ENCODE results near the gene RALGAPA2.
A peak's percentile ranks its signal among the peaks of the same experiment; 100 is the strongest.
"Not testable (repeated sequence)": the region's sequence is repeated elsewhere in the genome, so short reads cannot be mapped to it uniquely, and the experiment has no call there.

Gene RALGAPA2

DNA sequence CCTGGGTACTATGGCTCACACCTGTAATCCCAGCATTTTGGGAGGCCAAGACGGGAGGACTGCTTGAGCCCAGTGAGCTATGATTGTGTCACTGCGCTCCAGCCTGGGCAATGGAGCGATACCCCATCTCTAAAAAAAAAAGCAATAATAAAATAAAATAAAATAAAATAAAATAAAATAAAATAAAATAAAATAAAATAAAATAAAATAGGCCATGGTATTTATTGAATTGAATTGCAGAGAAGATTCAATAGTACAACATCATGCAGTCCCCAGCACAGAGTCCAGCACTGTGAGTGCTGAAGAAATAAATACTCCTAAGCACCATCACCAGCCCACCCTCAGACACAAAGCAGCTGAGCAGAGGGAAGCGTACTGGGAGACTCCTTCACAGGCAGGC, 144.7 kb downstream of the RALGAPA2 start:
- DNase-seq: no peak

DNA sequence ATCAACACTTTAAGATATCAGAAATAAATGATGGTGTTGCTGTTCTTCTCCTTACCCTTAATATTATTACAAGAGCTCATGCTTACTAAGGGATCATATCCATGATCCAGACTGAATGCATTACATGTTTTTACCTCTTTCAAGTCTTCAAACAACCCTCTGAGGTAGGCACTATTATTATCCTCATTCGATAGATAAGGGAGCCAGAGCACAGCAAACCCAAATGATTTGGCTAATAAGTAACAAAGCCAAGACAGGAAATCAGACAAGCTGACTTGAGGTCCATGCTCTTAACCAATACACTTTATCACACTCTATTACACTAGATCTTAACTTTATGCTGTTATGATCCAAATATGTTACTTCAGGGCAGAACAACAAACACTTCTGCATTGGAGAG, 145.9 kb downstream of the RALGAPA2 start:
- no peak for DNase-seq

DNA sequence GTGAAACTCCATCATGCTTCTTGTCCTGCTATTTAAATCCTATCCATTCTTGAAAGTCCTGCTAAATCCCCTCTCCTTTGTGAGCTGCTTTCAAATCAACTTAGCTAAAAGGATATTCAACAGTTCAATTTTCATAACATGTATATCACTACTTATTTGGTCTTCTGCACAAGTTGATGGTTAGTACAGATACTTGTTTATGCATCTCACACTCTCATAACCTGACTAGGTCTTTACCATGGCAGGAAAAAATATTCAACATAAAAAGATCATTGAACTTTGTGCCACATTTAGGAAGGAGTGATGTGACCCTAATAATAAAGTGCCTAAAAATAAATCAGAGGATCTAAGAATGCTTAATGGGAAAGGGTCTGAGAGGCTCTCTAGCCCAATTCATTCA, 148.2 kb downstream of the RALGAPA2 start:
- DNase-seq: no peak

DNA sequence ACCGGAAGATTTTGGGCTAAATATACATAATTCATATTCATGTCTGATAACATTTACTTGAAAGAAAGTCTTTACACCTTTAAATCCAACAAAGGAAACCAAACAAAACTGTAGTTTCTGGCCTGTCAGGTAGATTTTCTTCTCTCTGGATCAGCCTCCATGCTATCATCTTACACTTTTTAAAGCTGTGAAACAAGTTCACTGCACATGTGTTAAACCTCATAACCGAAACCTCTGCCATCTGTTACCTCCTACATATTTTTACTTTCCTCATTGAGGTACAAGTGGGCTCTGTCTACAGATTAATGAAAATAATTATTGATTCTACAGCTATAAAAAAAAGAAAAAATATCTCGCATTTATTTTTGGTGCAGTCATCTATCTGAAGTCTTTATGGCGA, 149.9 kb downstream of the RALGAPA2 start:
- no peak for DNase-seq

DNA sequence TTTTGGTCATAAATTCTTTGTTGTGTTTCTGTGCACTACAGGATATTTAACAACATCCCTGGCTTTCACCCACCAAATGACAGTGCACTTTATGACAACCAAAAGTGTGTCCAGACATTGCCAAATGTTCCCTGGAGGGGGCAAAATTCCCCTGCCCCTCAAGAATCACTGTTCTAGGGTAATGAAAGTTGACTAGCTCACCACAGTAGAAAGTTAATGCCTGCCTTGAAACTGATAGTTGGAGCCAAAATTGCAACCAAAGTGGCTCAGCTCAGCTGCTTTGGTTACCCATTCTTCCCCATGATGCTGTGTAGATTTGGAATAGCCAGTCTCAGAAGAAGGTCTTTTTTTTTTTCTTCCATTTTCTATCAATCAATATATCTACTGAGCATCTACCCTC, 150.6 kb downstream of the RALGAPA2 start:
- no peak for DNase-seq

DNA sequence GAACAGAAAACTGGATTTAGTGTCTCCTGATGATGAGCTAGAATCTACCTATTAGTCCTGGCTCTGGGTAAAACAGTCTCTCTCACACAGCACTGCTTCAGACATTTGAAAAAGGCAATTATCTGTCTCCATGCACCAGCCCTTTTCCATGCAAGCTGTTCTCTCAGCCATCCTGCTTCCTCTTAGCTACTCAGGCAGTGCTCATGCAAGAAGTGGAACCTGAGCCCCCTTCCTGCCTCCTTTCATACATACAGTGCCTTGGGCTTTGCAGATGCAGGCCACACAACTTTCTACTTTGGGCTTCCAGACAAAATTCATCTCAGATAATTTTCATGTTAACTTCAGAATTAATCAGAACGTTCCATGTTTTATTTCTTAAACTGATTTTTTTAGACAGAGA, 151.3 kb downstream of the RALGAPA2 start:
- DNase-seq: no peak

DNA sequence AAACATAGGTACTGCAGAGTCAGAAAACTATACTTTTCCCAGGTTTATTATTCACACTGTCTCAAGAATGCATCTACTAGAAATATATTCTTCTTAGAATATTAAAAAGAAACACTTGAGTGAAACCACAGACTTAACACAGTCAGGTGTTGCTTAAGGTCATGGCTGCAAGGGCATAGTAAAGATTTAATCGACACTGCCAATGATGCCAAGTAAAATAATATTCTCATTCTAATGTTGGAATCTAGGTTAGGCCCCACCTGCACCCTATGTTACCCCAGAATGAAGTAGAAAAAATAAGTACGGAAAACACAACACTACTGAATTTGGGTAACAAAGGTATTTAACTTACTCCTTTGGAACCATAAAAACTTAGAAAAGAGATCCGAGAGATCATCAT, 155.0 kb downstream of the RALGAPA2 start:
- DNase-seq: no peak

DNA sequence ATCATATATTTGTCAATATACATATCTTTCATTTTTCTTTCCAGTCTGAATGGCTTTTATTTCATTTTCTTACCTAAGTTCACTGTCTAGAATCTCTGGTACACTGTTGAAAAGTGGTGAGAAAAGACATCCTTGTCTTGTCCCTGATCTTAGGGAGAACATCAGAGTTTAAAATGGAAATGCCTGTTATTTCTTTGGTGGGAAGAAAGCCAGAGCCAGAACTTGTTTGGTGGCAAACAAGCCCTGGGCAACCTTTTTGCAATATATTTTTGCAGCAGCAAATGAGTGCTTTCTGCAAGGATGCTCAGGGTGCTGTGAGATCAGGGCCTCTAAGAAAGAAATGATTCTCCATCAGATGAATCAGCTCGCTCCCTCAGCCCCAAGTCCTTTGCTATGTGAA, 156.6 kb downstream of the RALGAPA2 start:
- DNase-seq: no peak

DNA sequence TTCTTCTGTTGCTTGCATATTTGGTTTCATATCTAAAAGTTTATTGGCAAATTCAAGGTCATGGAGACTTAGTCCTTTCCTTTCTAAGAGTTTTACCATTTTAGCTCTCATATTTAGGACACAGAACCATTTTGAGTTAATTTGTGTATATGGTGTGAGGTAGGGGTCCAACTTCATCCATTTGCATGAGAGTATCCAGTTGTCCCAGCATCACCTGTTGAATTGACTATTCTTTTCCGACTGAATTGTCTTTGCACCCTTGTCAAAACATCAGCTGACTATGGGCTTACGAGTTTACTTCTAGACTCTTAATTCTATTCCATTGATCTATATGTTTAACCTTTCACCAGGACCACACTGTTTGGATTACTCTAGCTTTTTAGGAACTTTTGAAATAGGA, 157.5 kb downstream of the RALGAPA2 start:
- DNase-seq: no peak

DNA sequence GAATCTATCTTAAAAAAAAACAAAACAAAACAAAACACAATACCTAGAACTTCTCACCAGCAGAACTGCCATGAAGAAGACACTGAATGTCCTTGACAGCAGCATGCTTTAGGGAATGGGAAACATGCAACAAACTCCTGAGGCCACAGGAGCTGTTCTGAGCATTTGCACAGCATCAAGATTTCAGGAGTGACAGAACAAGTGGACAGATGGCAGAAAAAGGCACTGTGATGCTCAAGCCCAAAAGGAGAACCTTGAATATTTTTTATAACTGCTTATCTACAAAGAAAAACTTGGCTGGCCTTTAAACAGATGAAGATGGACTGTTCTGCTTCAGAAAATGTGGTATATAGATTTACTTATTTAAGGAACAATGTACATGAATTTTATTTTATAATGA, 158.9 kb downstream of the RALGAPA2 start:
- DNase-seq: no peak

DNA sequence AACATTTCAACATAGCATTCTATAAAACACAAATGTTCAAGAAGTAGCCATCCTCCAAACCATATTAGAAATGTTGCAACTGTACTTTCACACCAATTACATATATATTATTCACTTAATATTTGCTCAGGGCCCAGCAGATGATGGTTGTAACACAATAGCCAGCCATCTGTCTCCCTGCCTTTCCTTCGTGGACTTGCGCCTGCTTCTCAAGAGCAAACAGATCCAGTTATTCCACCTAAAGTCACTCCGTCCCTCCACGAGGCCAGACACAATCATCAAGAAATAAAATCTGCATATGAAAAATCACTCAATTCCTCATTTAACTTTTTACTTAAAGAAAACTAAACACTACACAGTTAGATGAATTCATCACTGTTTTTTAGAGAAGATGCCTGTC, 160.4 kb downstream of the RALGAPA2 start:
- DNase-seq: no peak

DNA sequence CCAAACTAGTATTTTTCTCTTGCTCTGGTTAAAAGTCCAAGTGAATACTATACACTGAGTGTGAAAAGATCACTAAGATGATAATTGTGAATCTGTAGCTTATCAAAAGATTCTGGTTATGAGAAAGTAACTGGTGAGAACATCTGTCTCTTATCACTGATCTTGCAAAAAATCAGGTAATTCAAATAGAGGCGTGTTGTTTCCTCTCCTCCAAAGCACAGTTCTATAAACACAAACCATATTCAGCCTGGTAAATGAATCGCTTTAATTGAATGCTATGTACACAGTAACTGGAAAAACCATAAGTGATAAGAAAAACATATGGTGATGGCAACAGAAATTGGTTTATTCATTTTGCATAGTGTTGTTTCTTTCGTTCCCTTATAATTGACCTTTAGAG, 161.0 kb downstream of the RALGAPA2 start:
- no peak for DNase-seq

DNA sequence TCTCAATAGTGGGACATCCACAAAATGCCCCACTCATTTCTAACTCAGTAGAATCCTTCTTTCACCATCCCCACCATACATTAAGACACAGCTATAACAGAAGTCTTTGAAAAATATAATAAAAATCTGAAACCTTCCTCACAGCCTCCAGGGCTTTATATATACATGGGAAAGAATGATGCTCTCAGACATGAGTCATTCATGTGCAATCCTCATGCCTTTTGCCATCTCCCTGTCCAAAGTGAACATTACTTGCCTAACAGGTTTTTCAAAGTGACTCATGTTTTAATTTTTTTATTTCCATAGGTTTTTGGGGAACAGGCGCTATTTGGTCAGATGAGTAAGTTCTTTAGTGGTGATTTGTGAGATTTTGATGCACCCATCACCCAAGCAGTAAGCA, 162.7 kb downstream of the RALGAPA2 start:
- no peak for DNase-seq

DNA sequence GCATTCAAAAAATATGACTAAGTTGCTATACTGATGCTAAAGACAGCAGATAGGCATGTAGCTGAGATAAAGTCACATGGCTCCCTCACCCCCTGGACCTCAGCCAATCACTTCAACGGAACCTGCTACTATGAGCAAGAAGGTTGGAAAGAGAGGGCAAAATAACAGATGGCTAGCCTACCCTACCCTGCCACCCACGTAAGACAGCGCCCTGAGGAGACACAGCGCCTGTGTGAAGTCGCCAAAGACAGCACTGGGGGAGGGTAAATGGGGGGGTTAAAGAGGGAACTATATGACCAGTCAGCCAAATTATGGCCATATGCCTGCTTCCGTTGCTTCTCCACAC, 163.2 kb downstream of the RALGAPA2 start:
- DNase-seq: no peak

DNA sequence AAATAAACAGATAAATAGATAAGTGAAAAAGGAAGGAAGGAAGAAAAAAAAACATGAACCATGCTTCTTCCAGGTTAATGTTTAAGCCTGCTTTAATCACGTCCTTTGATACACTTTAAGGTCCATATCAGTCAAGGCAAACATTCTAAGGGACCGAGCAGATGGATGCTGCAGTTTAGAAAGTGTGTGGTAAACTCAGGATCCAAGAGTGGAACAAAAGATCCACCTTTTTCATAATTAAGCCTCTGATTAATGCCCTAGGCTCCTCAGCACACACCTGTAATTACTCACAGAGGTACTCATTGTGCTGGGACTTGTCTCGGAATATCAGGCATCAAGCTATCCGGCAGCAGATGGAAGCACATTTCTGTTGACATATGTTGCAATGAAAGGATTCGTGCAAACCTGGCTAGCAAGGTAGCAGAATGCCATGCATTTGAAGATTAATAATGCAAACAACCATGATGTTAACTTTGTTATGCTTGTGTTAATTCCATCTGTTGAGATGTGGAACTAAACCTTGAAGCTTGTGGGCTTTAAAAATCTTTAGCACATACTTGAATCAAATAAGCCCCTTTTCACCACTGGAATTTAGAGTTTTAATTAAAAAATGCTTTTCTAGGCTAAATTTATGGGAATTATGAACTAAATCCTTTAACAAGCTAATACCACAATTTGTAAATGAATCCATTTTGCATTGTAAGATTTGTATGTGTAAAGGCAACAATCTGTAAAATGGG, 163.7 kb downstream of the RALGAPA2 start:
- DNase-seq: no peak

DNA sequence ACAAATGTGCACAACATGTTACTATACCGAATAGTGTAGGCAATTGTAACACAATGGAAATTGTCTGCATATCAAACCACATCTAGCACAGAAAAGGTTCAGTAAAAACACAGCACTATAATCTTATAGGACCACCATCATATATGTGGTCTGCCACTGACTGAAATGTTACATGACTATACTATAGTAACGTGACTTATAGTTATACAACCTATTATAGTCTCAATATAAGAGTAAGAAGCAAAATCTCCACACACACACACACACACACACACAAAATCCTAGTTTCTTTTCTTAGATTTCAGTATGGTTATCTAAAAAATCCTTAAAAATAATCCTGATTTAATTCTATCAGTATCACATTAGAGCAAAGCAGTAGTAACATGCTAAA, 164.6 kb downstream of the RALGAPA2 start:
- DNase-seq: no peak

DNA sequence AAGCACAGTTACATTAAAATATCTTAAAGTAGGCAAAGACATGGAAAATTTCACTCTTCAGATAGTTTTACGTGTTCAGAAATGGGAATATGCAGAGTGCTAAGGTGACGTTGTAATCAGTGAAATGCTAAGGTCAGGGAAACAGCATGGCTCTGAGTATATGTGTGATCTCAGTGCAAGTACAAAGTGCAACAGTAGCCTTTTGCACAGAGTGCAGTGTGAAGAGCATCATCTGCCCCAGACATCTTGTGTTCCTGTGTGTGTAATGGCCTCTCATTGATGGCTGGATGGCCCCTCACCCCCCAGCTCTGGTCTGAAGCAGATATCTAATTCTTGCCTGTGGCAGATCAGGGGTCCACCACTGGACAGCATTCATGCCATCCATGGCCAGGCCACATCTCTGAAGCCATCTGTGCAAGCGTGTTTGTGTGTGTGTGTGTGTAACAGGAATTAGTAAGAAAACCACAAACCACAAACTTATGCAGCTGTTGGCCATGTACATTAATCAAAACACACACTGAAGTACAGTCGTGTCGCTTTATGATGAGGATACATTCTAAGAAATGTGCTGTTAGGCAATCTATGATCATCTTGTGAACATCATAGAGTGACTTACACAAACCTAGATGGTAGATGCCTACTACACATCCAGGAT, 165.1 kb downstream of the RALGAPA2 start:
- DNase-seq: peak; percentile 2

DNA sequence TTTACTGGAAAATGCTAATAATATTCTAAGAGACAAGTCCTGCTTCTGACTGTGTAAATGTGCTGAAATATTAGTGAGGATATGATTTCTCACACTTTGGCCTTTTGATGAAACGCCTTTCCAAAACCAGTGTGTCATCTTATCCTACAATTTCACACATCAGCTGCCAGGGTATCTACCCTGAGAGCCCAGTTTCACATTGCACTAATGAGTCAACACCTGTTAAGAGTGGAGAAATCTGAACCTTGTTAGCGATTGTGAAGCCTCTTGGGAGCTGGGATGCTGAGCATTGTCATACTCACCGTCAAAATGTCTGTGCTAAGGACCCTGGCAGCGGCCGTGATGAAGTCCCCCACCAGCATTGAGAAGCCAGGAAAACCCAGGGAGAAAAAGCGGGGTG, 166.0 kb downstream of the RALGAPA2 start:
- no peak for DNase-seq

DNA sequence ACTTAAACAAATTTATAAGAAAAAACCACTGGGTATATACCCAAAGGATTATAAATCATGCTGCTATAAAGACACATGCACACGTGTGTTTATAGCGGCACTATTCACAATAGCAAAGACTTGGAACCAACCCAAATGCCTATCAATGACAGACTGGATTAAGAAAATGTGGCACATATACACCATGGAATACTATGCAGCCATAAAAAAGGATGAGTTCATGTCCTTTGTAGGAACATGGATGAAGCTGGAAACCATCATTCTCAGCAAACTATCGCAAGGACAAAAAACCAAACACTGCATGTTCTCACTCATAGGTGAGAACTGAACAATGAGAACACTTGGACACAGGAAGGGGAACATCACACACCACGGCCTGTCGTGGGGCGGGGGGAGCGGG, 169.1 kb downstream of the RALGAPA2 start:
- DNase-seq: not testable (repeated sequence)

DNA sequence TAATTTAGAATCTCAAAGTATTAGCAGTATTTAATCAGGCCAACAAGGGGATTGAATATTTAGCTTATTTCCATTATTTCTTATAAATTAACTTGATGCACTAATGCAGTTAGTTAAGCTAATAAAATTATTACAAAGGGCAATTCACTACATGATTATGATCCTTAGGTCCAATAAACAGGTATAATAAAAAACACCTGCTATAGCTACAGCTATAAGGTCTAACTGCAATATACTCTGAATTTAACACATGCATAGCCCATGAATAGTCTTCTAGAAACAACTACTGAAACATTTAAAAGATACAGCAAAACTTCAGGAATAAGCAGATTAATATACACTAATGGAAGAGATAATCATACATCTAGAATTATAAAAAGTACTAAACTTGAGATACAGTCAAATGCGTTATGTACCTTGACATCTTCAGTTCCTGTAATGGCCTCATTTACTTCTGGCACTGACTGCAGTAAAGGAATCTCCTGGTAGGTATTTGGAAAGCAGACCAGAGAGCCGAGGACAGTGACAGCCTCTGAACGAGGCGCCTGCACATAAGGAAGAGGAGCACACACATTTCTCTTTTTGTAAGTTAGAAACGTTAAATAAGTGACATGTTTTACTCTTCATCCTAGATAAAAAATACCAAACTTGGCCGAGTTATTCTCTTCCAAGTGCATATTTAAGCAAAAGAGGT, 176.1 kb downstream of the RALGAPA2 start:
- DNase-seq: no peak

DNA sequence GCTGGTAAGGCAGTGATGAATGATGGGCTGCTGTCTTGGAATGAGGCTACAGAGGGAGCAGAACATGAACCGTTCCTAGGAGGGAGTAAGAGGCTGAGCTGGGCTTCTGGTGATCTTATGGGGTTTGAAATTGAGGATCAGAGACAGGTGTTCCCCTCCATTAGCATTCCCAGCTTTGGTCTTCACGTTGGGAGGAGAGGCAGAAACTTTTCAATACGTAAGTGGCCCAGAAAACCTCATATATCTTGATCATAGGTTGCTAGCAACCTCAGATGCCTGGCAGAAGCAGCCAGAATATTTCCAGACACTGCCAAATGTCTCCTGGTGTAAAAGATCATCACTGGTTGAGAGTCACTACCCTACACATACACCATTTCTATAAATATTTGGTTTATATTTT, 177.4 kb downstream of the RALGAPA2 start:
- DNase-seq: no peak

DNA sequence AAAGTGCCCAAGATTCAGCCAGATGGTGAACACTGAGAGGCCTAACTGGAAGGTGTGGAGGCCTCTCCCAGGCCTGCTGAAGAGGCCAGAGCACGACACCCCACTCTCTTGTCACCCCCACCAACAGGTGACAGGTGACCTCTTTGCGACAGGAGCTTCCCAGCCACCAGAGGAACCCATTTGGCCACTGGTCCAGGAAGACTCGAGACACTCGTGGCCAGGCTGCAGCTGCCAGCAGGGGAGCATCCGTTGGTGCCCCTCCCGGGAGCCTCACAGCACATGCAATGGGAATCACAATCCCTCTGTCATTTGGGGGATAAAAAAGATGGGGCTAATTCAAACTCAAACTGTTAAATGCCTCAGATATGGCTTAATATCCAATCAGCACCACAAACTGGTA, 181.2 kb downstream of the RALGAPA2 start:
- DNase-seq: no peak

DNA sequence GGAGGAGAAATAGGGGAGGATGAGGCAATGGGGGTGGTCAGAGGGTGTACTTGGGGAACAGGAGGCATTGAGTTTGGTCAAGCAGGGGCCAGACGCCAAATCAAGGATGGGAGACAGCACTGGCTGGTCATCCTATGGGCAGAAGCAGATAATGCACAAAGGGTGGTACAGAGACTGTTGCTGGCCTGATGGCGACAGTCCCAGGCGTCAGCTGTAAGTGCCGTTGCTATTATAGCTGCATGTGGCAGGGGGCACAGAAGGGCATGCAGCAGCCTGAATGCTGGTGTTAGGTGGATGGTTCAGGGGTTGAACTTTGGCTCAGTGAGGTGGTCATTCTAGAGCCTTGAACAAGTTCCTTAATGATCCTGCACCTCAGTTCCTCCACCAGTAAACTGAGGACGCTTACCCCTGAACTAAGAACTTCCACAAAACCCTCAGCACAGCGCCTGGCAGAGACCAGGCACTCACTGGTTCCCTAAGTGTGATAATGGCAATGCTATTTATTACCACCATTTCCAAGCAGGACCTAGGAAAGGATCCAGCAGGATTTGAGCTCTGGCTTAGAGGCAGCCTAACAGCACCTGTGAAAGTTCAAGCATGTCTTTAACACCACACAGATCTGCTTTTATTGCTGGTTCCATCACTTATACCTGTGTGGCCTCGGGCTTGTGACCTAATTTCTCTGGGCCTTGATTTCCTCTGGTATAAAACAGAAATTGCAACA, 181.9 kb downstream of the RALGAPA2 start:
- no peak for DNase-seq

DNA sequence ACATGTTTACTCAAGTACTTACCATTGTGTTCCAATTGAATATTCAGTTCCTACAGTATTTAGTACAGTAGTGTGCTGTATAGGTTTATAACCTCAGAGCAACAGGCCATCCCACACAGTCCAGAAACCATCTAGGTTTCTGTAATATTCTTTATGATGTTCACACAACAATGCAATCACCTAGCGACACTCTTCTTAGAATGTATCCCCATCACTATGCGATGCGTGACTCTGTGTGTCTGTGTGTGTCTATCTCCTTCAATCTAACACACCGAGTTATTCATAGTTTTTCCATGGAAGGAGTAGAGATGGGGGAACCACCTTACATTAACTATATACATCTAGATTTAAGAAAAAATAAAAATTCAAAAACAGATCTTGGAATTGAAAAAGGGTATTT, 182.8 kb downstream of the RALGAPA2 start:
- no peak for DNase-seq

Measured in CD4-positive, alpha-beta T cell treated with Interleukin-17A for 1 hour (primary cell).